Peyer's patch (tissue), 4 donors: ENCODE results near the gene PACSIN2. TPM values are rescaled to one million over a fixed set of nuclear protein-coding genes. Genes with fewer than 3 reads are reported as not detected.
"Not testable (repeated sequence)": the region's sequence is repeated elsewhere in the genome, so short reads cannot be mapped to it uniquely, and the experiment has no call there.

Experiments used
- DNase-seq, 3 donors: peaks; one replicate each; pipeline ENCODE4 v3.0.0-alpha.2; 2017 to 2019
- H3K27ac ChIP-seq, 4 donors: fragments of 200-600 bp; sonication (generic); one replicate each; pipeline ENCODE4 v1.5.1; 2016 to 2019
- H3K27me3 ChIP-seq, 2 donors: fragments of 200-600 bp; sonication (generic); one replicate each; pipeline ENCODE4 v1.5.1; 2019
- H3K36me3 ChIP-seq, 3 donors: fragments of 200-600 bp; sonication (generic); one replicate each; pipeline ENCODE4 v1.5.1; 2016 to 2019
- H3K4me1 ChIP-seq, 4 donors: fragments of 200-600 bp; sonication (generic); one replicate each; pipeline ENCODE4 v1.5.1; 2016 to 2019
- H3K4me3 ChIP-seq, 4 donors: fragments of 200-600 bp; sonication (generic); 1 replicate in 3 of 4; 2 replicates in 1 of 4; pipeline ENCODE4 v1.5.1; 2016 to 2019; ENCODE audit warnings: mild to moderate bottlenecking in 1 of 4
- H3K9me3 ChIP-seq, 4 donors: fragments of 200-600 bp; sonication (generic); one replicate each; pipeline ENCODE4 v1.5.1; 2016 to 2019; ENCODE audit warnings: mild to moderate bottlenecking in 1 of 4
- POLR2A ChIP-seq, 2 donors: fragments of 450-650 bp; IDR thresholded peaks; one replicate each; pipeline ENCODE4 v1.5.1; 2017; ENCODE audit warnings: antibody characterized with exemption in 2 of 2, mild to moderate bottlenecking in 2 of 2, moderate library complexity in 2 of 2
- total RNA-seq, 4 donors: library from RNA; depleted of rRNA; stranded (reverse); fragments of >200 nt; gene quantifications; one replicate each; pipeline ENCODE4 v1.1.0, GENCODE V29; 2016
- TF ChIP-seq, protein P1 (sequence below), 6 experiments: fragments of 450-650 bp in 4 of 6; fragments of 200-600 bp in 2 of 6; sonication (generic) in 1 of 6; IDR thresholded peaks; one replicate each; pipeline ENCODE4 v1.5.1; 2017 to 2019; ENCODE audit warnings: antibody characterized with exemption in 6 of 6, mild to moderate bottlenecking in 3 of 6, moderate library complexity in 1 of 6

The PACSIN2 gene
- total RNA-seq, 4 donors from 2014 or later: 58.0 to 149 (median 110) TPM

DNA sequence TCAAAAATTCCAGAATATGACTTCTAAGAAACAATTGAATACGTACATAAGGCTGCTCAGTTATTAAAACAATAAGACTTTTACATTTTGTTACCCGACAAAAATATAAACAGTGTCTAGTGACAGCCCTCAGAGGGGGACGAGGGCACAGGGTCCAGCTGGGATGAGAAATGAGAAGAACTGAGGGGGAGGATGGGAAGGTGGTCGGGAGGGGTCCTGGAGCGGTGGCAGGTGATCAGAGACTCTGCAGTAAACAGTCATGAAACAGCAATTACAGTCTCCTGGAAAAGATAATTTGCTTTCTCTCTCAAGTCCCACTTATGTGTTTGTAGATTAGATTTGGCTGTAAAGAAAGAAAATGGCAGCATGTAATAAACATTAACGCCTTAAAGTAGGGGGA, 56.0 kb downstream of the PACSIN2 start:
- H3K27me3 ChIP-seq: no peaks in the 10 kb centered on the region
- no peaks in the 10 kb centered on the region for H3K36me3 ChIP-seq
- H3K4me3 ChIP-seq: peak overlapping the region in 2 of 4 donors; percentile 34 to 39
- no peak for TF ChIP-seq POLR2A (IDR thresholded peaks at IDR 0.05)
- TF ChIP-seq, protein P1, sequence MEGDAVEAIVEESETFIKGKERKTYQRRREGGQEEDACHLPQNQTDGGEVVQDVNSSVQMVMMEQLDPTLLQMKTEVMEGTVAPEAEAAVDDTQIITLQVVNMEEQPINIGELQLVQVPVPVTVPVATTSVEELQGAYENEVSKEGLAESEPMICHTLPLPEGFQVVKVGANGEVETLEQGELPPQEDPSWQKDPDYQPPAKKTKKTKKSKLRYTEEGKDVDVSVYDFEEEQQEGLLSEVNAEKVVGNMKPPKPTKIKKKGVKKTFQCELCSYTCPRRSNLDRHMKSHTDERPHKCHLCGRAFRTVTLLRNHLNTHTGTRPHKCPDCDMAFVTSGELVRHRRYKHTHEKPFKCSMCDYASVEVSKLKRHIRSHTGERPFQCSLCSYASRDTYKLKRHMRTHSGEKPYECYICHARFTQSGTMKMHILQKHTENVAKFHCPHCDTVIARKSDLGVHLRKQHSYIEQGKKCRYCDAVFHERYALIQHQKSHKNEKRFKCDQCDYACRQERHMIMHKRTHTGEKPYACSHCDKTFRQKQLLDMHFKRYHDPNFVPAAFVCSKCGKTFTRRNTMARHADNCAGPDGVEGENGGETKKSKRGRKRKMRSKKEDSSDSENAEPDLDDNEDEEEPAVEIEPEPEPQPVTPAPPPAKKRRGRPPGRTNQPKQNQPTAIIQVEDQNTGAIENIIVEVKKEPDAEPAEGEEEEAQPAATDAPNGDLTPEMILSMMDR (IDR thresholded peaks at IDR 0.05): no peak
- H3K4me1 ChIP-seq: peaks cover 0 to 56% (median 4%) of the 10 kb centered on the region in 4 donors
- no peak for DNase-seq
- H3K27ac ChIP-seq: peak overlapping the region in 3 of 4 donors; percentile 41 to 74 (median 74)
- no peaks in the 10 kb centered on the region for H3K9me3 ChIP-seq

DNA sequence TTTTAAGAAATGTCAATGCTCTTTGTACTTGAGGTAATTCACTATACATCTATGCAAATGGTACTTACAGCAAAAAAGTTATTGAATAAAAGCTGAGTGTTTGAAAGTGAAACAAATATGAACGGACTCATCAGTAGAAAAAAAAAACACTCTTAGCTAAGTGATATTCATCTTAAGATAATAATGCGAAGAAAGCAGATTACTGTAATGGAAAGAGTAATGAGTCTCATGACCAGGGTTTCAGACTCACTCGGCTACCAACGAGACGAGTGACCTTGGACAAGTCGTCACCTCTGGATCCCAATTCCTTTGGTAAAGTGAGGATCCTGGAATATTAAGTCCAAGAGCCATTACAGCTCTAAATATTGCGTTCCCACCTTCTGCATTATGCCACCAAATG, 57.0 kb downstream of the PACSIN2 start:
- Histone ChIP-seq H3K4me3 (no peak overlapping the region), H3K4me1 (peaks cover 0 to 56% (median 4%) of the 10 kb centered on the region in 4 donors), H3K9me3 (no peaks in the 10 kb centered on the region), H3K27me3 (no peaks in the 10 kb centered on the region), H3K36me3 (no peaks in the 10 kb centered on the region), H3K27ac (peak overlapping the region in 1 of 4 donors; percentile 74)
- TF ChIP-seq, protein P1 (IDR thresholded peaks at IDR 0.05): no peak
- TF ChIP-seq POLR2A (IDR thresholded peaks at IDR 0.05): no peak
- peak in 1 of 3 donors; percentile 3 for DNase-seq

DNA sequence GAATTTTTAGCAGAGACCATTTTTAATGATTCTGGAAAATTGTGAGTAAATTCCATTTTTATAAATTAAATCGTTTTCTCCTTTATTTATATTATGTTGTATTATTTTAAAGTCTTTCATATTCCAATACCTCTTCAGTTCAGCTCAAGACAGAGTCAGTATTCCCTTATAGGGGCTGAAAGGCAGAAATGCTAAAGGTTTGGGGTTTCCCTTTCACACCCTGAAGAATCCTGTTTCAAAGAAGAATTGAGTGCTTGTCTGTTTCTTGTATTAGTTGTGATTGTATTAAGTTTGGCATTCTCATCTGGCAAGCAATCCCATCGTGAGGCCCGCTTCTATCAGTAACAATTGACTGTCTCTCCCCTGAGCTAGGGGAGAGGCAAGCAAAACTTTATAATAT, 57.4 kb downstream of the PACSIN2 start:
- H3K27me3 ChIP-seq: no peaks in the 10 kb centered on the region
- DNase-seq: no peak
- TF ChIP-seq POLR2A (IDR thresholded peaks at IDR 0.05): no peak
- TF ChIP-seq, protein P1 (IDR thresholded peaks at IDR 0.05): no peak
- no peak overlapping the region for H3K27ac ChIP-seq
- no peaks in the 10 kb centered on the region for H3K36me3 ChIP-seq
- no peak overlapping the region for H3K4me3 ChIP-seq
- no peaks in the 10 kb centered on the region for H3K9me3 ChIP-seq
- peaks cover 0 to 52% (median 4%) of the 10 kb centered on the region in 4 donors for H3K4me1 ChIP-seq

DNA sequence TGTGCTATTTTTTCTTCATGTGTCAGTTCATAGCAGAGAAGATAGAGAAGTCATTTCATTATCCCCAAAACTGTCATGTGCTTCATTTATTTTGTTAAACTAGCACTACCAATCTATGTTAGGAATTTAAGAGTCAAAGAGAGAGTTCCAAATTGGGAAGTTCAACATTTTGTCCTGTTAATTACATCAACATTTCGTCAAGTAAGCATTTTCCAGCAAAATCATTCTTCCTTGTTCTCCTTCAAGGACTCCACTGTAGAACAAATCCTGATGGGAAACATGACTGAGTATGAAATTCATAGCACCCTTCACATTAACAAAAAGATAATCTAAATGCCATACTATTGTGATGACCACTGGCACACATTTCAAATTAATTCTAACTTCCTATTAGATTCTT, 59.1 kb downstream of the PACSIN2 start:
- TF ChIP-seq, protein P1 (IDR thresholded peaks at IDR 0.05): no peak
- TF ChIP-seq POLR2A (IDR thresholded peaks at IDR 0.05): no peak
- H3K9me3 ChIP-seq: no peaks in the 10 kb centered on the region
- H3K4me1 ChIP-seq: peaks cover 0 to 42% (median 4%) of the 10 kb centered on the region in 4 donors
- no peak for DNase-seq
- H3K27ac ChIP-seq: no peak overlapping the region
- no peaks in the 10 kb centered on the region for H3K36me3 ChIP-seq
- no peaks in the 10 kb centered on the region for H3K27me3 ChIP-seq
- no peak overlapping the region for H3K4me3 ChIP-seq

DNA sequence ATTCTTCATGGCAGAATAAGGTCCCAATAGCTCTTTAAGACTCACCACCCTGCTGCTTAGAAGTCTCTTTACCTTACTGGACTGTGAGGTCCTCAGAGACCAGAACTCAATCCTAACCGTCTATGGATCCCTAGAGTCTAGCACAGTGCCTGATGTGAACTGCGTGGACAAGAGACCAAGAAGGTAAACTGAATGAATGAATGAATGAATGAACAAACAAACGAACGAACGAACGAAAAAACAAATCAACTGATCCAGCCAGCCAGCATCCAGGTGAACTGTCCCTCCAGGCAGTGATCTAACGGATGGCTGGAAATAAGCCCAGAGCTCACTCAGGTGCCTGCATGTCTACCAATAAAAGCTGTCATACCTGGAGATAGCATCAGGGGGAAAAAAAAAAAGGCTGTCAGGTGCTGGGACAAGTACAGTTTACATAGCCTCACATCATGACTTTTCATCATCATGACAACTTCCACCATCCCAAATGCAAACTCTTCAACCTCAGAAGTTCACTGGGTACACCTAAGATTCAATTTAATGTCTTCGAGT, 59.8 kb downstream of the PACSIN2 start:
- H3K9me3 ChIP-seq: no peaks in the 10 kb centered on the region
- no peaks in the 10 kb centered on the region for H3K27me3 ChIP-seq
- H3K4me3 ChIP-seq: no peak overlapping the region
- DNase-seq: peak in 1 of 3 donors; percentile 29
- no peaks in the 10 kb centered on the region for H3K36me3 ChIP-seq
- no peak overlapping the region for H3K27ac ChIP-seq
- H3K4me1 ChIP-seq: peaks cover 0 to 41% (median 2%) of the 10 kb centered on the region in 4 donors
- TF ChIP-seq, protein P1 (IDR thresholded peaks at IDR 0.05): no peak
- no peak for TF ChIP-seq POLR2A (IDR thresholded peaks at IDR 0.05)

DNA sequence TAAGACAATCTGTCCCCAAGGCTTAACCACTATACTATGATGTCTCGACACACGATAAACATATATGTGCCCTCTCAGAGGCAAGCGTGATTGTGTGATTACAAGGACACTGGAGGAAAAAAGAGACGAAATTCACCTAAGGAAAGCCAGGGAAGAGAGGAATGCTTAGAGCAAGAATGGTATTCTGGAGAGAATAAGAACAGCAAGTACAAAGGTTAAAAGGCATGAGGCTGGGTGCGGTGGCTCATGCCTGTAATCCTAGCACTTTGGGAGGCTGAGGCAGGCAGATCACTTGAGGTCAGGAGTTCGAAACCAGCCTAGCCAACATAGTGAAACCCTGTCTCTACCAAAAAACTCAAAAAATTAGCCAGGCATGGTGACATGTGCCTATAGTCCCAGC, 61.2 kb downstream of the PACSIN2 start:
- H3K4me1 ChIP-seq: peaks cover 0 to 33% (median 0%) of the 10 kb centered on the region in 4 donors
- H3K4me3 ChIP-seq, H3K36me3 ChIP-seq, H3K9me3 ChIP-seq, H3K27me3 ChIP-seq: not testable (repeated sequence)
- peak overlapping the region in 1 of 4 donors; percentile 6 for H3K27ac ChIP-seq
- DNase-seq: peak in 1 of 3 donors; percentile 29
